Activated CD4-positive, alpha-beta T cell treated with anti-CD3 and anti-CD28 coated beads, Interleukin-2, amount 10 ng/mL, durations not matched to agents 24 days and 14 days (primary cell): Measurements from ENCODE around the gene PRRX1. TPM values are rescaled to one million over a fixed set of nuclear protein-coding genes. Genes with fewer than 3 reads are reported as not detected.

Source experiments
- DNase-seq: peaks from one replicate; pipeline ENCODE4 v3.0.0; 2022
- H3K27ac Mint-ChIP-seq: one replicate; pipeline ENCODE4 v1.8.0; 2022; ENCODE audit warnings: mild to moderate bottlenecking, mixed read lengths
- H3K27me3 Mint-ChIP-seq: one replicate; pipeline ENCODE4 v1.8.0; 2022; ENCODE audit warnings: mixed read lengths
- H3K36me3 Mint-ChIP-seq: one replicate; pipeline ENCODE4 v1.8.0; 2022; ENCODE audit warnings: low read depth, mild to moderate bottlenecking, mixed read lengths
- H3K4me1 Mint-ChIP-seq: one replicate; pipeline ENCODE4 v1.8.0; 2021; ENCODE audit warnings: mixed read lengths
- H3K4me3 Mint-ChIP-seq: one replicate; pipeline ENCODE4 v1.8.0; 2022; ENCODE audit warnings: mild to moderate bottlenecking, moderate library complexity, mixed read lengths
- H3K9me3 Mint-ChIP-seq: one replicate; pipeline ENCODE4 v1.8.0; 2021; ENCODE audit warnings: mixed read lengths
- intact Hi-C: fragments of 100-400 bp; cut with micrococcal nuclease; formaldehyde crosslinking; loops from one replicate; pipeline ENCODE4 v1.15.1; 2023
- total RNA-seq: library from RNA; stranded (reverse); gene quantifications from 2 replicates; pipeline ENCODE4 v1.2.3, GENCODE V29; 2022

The PRRX1 gene
- total RNA-seq, 1 donor from 2014 or later = not detected

- Mint-ChIP-seq H3K4me3 (no peak overlapping the region), H3K36me3 (no peaks in the 10 kb centered on the region), H3K27me3 (no peaks in the 10 kb centered on the region), H3K9me3 (no peaks in the 10 kb centered on the region), H3K27ac (no peak overlapping the region), H3K4me1 (no peaks in the 10 kb centered on the region)
- intact Hi-C loops = no loop called here
- DNase-seq = no peak
Observed at GRCh38 chr1:170729225-170730002, 65.5 kb downstream of the PRRX1 start.

GRCh38 chr1:170730014-170730413 lies 66.1 kb downstream of the PRRX1 start:
- intact Hi-C loops = no loop called here
- H3K4me1 Mint-ChIP-seq = no peaks in the 10 kb centered on the region
- DNase-seq = no peak
- no peak overlapping the region for H3K4me3 Mint-ChIP-seq
- no peaks in the 10 kb centered on the region for H3K9me3 Mint-ChIP-seq
- H3K27me3 Mint-ChIP-seq = no peaks in the 10 kb centered on the region
- no peak overlapping the region for H3K27ac Mint-ChIP-seq
- H3K36me3 Mint-ChIP-seq = no peaks in the 10 kb centered on the region

GRCh38 chr1:170730438-170730837 lies 66.5 kb downstream of the PRRX1 start:
- intact Hi-C loops = no loop called here
- H3K4me1 Mint-ChIP-seq = no peaks in the 10 kb centered on the region
- no peak overlapping the region for H3K4me3 Mint-ChIP-seq
- no peaks in the 10 kb centered on the region for H3K27me3 Mint-ChIP-seq
- no peak for DNase-seq
- no peaks in the 10 kb centered on the region for H3K36me3 Mint-ChIP-seq
- no peak overlapping the region for H3K27ac Mint-ChIP-seq
- no peaks in the 10 kb centered on the region for H3K9me3 Mint-ChIP-seq

GRCh38 chr1:170731566-170732251 lies 67.8 kb downstream of the PRRX1 start:
- H3K27ac Mint-ChIP-seq = no peak overlapping the region

GRCh38 chr1:170732252-170732588 lies 68.3 kb downstream of the PRRX1 start:
- Mint-ChIP-seq H3K4me1 (no peaks in the 10 kb centered on the region), H3K27me3 (no peaks in the 10 kb centered on the region), H3K4me3 (no peak overlapping the region), H3K36me3 (no peaks in the 10 kb centered on the region), H3K9me3 (no peaks in the 10 kb centered on the region), H3K27ac (no peak overlapping the region)
- no peak for DNase-seq
- intact Hi-C loops = no loop called here

More at GRCh38 chr1:170731566-170732251, 67.8 kb downstream of the PRRX1 start:
- no peak for DNase-seq
- intact Hi-C loops = no loop called here
- no peaks in the 10 kb centered on the region for H3K9me3 Mint-ChIP-seq
- no peaks in the 10 kb centered on the region for H3K36me3 Mint-ChIP-seq
- H3K4me3 Mint-ChIP-seq = no peak overlapping the region
- no peaks in the 10 kb centered on the region for H3K4me1 Mint-ChIP-seq
- no peaks in the 10 kb centered on the region for H3K27me3 Mint-ChIP-seq

- Mint-ChIP-seq H3K36me3 (no peaks in the 10 kb centered on the region), H3K27me3 (no peaks in the 10 kb centered on the region)
Observed at GRCh38 chr1:170734412-170735175, 70.7 kb downstream of the PRRX1 start.

GRCh38 chr1:170735366-170736263 lies 71.7 kb downstream of the PRRX1 start:
- no peaks in the 10 kb centered on the region for H3K9me3 Mint-ChIP-seq
- no peaks in the 10 kb centered on the region for H3K4me1 Mint-ChIP-seq
- no peak for DNase-seq
- H3K27me3 Mint-ChIP-seq = no peaks in the 10 kb centered on the region
- intact Hi-C loops = no loop called here
- H3K27ac Mint-ChIP-seq = no peak overlapping the region
- H3K4me3 Mint-ChIP-seq = no peak overlapping the region
- no peaks in the 10 kb centered on the region for H3K36me3 Mint-ChIP-seq

More at GRCh38 chr1:170734412-170735175, 70.7 kb downstream of the PRRX1 start:
- no peaks in the 10 kb centered on the region for H3K4me1 Mint-ChIP-seq
- no peak for DNase-seq
- H3K27ac Mint-ChIP-seq = no peak overlapping the region
- H3K9me3 Mint-ChIP-seq = no peaks in the 10 kb centered on the region
- H3K4me3 Mint-ChIP-seq = no peak overlapping the region
- intact Hi-C loops = no loop called here

- H3K4me1 Mint-ChIP-seq = no peaks in the 10 kb centered on the region
- peaks cover 3% of the 10 kb centered on the region for H3K9me3 Mint-ChIP-seq
- H3K36me3 Mint-ChIP-seq = no peaks in the 10 kb centered on the region
- no peaks in the 10 kb centered on the region for H3K27me3 Mint-ChIP-seq
- H3K4me3 Mint-ChIP-seq = no peak overlapping the region
- intact Hi-C loops = no loop called here
- no peak overlapping the region for H3K27ac Mint-ChIP-seq
- DNase-seq = no peak
Observed at GRCh38 chr1:170739803-170740202, 75.9 kb downstream of the PRRX1 start.

- Mint-ChIP-seq H3K27ac (no peak overlapping the region), H3K4me1 (no peaks in the 10 kb centered on the region), H3K36me3 (no peaks in the 10 kb centered on the region), H3K4me3 (no peak overlapping the region), H3K27me3 (no peaks in the 10 kb centered on the region), H3K9me3 (peaks cover 3% of the 10 kb centered on the region)
- no peak for DNase-seq
- intact Hi-C loops = no loop called here
Observed at GRCh38 chr1:170741678-170742077, 77.7 kb downstream of the PRRX1 start.

- no peak for DNase-seq
- Mint-ChIP-seq H3K9me3 (peaks cover 3% of the 10 kb centered on the region), H3K36me3 (no peaks in the 10 kb centered on the region), H3K4me3 (no peak overlapping the region), H3K27ac (no peak overlapping the region), H3K4me1 (no peaks in the 10 kb centered on the region), H3K27me3 (no peaks in the 10 kb centered on the region)
- intact Hi-C loops = no loop called here
Observed at GRCh38 chr1:170742600-170742999, 78.7 kb downstream of the PRRX1 start.

- H3K27me3 Mint-ChIP-seq = no peaks in the 10 kb centered on the region
- intact Hi-C loops = no loop called here
- no peaks in the 10 kb centered on the region for H3K36me3 Mint-ChIP-seq
- H3K9me3 Mint-ChIP-seq = peaks cover 3% of the 10 kb centered on the region
- no peak overlapping the region for H3K4me3 Mint-ChIP-seq
- no peak for DNase-seq
- H3K27ac Mint-ChIP-seq = no peak overlapping the region
- no peaks in the 10 kb centered on the region for H3K4me1 Mint-ChIP-seq
Observed at GRCh38 chr1:170743083-170743482, 79.2 kb downstream of the PRRX1 start.

GRCh38 chr1:170749549-170749948 lies 85.6 kb downstream of the PRRX1 start:
- no peaks in the 10 kb centered on the region for H3K27me3 Mint-ChIP-seq
- H3K27ac Mint-ChIP-seq = no peak overlapping the region
- no peak overlapping the region for H3K4me3 Mint-ChIP-seq
- intact Hi-C loops = no loop called here
- H3K36me3 Mint-ChIP-seq = no peaks in the 10 kb centered on the region
- no peak for DNase-seq
- no peaks in the 10 kb centered on the region for H3K9me3 Mint-ChIP-seq
- no peaks in the 10 kb centered on the region for H3K4me1 Mint-ChIP-seq

GRCh38 chr1:170749959-170750358 lies 86.0 kb downstream of the PRRX1 start:
- intact Hi-C loops = no loop called here
- Mint-ChIP-seq H3K9me3 (no peaks in the 10 kb centered on the region), H3K4me3 (no peak overlapping the region), H3K27me3 (no peaks in the 10 kb centered on the region), H3K27ac (no peak overlapping the region), H3K4me1 (no peaks in the 10 kb centered on the region), H3K36me3 (no peaks in the 10 kb centered on the region)
- DNase-seq = no peak
